GM12865 (cell line): ENCODE results near the gene MAL.

Experiments used
- DNase-seq: peaks from one replicate; pipeline ENCODE4 v3.0.0; 2010; ENCODE audit warnings: low read depth
- H3K4me3 ChIP-seq: 2 replicates; pipeline ENCODE4 v1.5.1; 2011; ENCODE audit warnings: mild to moderate bottlenecking, low read depth, low read length, control low read depth
- TF ChIP-seq, protein P1 (sequence below): IDR thresholded peaks from 2 replicates; pipeline ENCODE4 v1.5.1; 2011; ENCODE audit warnings: low read length, control low read depth, low read depth, inconsistent platforms; ENCODE audit not compliant: insufficient read depth; ENCODE audit errors: missing control alignments

Gene MAL

DNA sequence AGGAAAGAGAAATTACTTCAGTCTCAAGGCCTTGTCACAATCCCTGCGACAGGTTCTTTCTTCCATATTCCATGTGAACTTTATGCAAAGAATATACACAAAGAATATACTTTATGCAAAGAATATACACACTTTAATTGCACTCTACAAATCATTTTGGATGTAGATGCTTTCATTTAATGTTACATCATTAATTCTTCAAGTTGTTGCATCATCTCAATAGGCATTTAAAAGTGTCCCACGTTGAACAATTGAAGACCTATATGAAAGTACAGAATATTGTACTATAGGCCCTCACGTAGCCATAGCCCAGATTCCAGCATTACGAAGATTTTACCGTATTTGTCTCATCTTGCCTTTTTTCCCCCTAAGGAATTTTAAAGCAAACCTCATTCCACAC is 33.1 kb upstream of the MAL start:
- TF ChIP-seq, protein P1, sequence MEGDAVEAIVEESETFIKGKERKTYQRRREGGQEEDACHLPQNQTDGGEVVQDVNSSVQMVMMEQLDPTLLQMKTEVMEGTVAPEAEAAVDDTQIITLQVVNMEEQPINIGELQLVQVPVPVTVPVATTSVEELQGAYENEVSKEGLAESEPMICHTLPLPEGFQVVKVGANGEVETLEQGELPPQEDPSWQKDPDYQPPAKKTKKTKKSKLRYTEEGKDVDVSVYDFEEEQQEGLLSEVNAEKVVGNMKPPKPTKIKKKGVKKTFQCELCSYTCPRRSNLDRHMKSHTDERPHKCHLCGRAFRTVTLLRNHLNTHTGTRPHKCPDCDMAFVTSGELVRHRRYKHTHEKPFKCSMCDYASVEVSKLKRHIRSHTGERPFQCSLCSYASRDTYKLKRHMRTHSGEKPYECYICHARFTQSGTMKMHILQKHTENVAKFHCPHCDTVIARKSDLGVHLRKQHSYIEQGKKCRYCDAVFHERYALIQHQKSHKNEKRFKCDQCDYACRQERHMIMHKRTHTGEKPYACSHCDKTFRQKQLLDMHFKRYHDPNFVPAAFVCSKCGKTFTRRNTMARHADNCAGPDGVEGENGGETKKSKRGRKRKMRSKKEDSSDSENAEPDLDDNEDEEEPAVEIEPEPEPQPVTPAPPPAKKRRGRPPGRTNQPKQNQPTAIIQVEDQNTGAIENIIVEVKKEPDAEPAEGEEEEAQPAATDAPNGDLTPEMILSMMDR = no peak
- no peak overlapping the region for H3K4me3 ChIP-seq
- no peak for DNase-seq

DNA sequence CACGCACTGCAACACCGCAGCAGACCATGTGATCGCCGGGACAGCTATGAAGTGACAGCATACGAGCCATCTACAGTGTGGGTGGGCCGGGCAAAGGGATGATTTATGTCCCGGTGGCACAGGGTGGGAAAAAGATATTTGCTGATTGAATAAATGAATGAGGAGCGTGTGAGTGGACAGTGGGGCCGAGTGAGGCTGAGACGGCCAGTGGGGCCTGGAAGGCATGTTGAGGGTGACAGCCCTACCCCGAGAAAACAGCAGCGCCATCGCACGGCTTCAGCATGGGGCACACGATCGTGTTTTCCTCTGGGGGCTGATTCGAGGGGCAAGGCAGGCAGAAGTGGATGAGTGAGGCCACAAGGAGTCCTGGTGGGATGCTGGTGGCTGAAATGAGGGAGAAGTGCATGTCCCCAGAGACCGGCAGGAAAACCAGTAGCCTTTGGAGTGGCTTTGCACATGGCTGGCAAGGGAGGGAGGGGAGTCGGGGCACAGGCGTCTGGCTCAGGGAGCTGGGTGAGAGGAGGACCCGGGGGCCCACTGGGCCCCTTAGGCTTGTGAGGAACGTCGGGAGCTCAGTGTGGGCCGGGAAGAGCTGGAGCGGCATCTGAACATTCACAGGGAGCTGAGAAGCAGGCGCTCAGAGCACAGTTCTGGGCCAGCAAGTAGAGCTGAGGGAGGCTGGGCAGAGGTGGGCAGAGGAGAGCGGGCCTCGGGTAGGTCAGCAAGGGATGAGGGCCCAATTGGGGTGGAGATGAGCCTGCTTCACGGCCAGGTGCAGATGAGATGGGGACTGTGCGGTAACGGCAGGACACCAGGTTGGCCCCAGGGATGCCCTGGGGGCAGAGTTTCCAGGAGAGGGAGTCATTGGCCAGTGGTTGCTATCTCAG is 32.1 kb upstream of the MAL start:
- H3K4me3 ChIP-seq = no peak overlapping the region
- DNase-seq = no peak
- TF ChIP-seq, protein P1 = no peak

DNA sequence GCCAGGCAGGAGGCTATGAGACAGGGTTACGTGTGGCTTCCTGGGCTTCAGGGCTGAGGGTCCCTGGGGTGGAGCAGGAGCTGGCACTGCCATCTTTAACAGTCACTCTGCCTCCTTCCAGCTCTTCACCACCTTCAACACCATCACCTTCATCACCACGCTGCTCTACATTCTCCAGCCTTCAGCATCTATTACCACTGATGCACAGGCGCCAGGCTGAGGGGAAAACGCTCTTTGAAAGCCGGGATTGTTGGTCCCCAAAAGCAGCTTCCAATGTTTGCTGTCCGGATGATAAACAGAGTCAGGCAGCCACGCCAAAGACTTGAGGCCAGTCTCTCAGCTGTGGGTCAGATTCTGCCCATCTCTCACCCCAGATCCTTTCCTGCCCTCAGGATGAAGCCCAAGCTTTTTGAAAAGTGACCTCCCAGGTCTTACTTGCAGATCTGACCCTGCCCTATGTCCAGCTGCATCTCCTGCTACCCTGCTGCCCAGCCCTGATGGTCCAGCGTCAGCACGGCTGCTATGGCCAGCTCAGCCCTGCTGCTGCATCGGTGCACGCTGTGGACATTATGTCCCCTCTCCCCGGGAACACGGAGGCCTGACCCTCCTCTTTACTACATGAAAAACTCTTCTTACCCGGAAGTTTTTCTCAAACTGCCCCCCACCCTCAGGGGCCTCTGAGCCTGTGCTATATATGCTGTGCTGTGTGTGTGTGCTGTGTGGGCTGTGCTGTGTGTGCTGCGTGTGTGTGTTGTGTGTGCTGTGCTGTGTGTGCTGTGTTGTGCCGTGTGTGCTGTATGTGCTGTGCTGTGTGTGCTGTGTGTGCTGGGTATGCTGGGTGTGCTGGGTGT is 31.2 kb upstream of the MAL start:
- TF ChIP-seq, protein P1 = no peak
- DNase-seq = no peak
- no peak overlapping the region for H3K4me3 ChIP-seq

DNA sequence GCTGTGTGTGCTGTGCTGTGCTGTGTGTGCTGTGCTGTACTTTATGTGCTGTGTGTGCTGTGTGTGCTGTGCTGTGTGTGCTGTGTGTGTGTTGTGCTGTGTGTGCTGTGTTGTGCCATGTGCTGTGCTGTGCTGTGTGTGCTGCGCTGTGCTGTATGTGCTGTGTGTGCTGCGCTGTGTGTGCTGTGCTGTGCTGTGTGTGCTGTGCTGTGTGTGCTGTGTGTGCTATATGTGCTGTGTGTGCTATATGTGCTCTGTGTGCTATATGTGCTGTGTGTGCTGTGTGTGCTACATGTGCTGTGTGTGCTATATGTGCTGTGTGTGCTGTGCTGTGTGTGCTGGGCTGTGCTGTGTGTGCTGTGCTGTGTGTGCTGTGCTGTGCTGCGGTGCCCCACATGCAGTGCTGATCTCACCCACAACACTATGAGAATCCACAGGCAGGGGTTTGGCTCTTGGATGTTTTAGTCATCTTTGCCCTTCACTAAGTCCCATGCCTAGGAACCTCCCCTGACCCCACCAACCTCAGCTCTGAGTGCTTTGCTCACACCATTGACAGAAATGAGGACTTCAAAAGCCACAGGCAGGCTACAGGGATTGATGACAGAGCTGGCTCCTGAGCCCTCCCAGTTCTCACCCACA is 30.5 kb upstream of the MAL start:
- DNase-seq = no peak
- no peak overlapping the region for H3K4me3 ChIP-seq
- TF ChIP-seq, protein P1 = no peak

DNA sequence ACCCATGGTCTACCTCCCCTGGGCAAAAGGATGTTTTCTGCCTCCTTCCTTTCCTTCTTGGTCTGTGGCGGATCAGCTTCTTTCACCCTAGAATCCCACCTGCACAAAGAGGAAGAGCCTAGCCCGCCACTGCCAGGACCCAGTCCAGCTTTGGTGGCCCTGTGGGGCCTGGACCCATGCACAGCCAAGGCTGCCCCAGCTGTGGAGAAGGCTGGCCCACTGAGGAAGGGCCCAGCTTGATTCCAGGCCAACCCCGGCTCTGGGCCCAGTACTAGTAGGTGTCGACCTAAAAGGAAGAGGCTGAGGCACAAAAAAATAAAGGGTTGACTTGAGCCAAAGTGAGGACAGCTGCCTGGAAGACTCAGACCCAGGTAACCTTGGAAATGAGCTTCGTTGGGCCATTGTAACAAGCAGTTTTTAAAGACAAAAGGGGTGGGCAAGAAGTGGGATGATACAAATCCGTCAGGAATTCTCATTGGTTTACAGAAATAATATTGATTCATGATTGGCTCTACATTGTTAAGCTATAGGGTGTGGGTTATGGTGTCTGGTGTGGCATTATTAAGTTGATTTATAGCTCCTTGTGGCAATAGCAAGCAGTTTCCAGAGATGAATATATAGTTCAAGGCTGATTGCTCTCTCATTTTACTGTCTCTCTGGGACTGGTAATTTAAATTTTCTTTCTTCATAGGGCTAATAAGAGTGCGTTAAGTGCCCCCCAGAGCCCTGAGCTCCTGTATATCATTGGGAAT is 29.8 kb upstream of the MAL start:
- H3K4me3 ChIP-seq = no peak overlapping the region
- TF ChIP-seq, protein P1 = no peak
- no peak for DNase-seq
